Ovary (tissue), 3 donors: ENCODE data around the gene LYL1.

ENCODE experiments used
- EP300 ChIP-seq: sonication (generic); formaldehyde crosslinking; IDR thresholded peaks from one replicate; pipeline ENCODE4 v1.6.1; 2017; ENCODE audit warnings: antibody characterized with exemption
- POLR2A ChIP-seq: fragments of 450-650 bp; IDR thresholded peaks from one replicate; pipeline ENCODE4 v1.6.1; 2017; ENCODE audit warnings: antibody characterized with exemption, mild to moderate bottlenecking, moderate library complexity
- TF ChIP-seq, protein P1 (sequence below), 3 donors: fragments of 450-650 bp in 2 of 3; fragments of 200-600 bp in 1 of 3; IDR thresholded peaks; one replicate each; pipeline versions ENCODE4 v1.5.1 to v1.8.0; 2016 to 2022; ENCODE audit warnings: antibody characterized with exemption in 3 of 3, mild to moderate bottlenecking in 1 of 3
- donor health status: DM: no; HTN: no; CAD: no.

DNA sequence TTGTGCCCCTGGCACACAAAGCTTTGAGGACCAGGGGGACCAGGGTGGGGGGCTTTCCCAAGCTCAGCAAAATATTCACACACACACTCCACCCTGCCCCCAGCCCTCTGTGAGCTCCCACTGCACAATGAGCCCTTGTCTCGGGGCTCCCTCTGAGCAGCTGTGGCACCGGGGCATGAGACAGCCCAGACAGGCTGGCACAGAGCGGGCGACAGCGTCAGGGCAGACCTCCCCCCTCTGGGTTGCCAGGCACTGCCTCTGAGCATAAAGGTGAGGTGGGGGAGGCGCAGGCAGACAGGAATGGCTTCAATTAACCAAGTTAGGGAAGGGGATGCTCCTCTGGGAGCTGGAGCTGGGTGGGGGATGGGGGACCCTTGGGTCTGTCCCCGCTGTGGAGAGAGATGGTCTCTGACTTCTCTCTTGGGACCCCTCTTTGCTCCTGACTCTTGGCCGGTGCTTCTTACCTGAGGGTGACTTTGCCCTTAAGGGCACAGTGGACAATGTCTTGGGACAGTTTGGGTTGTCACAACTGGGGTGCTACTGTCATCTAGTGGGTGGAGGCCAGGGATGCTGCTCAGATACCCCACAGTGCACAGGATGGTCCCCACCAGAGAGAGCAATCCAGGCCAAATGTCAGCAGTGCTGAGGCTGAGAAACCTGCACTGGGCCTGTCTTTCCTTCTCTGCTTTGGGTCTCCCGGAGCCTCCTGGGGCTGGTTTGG is 30.3 kb downstream of the LYL1 start:
- TF ChIP-seq EP300 (no peak), POLR2A (no peak)
- TF ChIP-seq, protein P1, sequence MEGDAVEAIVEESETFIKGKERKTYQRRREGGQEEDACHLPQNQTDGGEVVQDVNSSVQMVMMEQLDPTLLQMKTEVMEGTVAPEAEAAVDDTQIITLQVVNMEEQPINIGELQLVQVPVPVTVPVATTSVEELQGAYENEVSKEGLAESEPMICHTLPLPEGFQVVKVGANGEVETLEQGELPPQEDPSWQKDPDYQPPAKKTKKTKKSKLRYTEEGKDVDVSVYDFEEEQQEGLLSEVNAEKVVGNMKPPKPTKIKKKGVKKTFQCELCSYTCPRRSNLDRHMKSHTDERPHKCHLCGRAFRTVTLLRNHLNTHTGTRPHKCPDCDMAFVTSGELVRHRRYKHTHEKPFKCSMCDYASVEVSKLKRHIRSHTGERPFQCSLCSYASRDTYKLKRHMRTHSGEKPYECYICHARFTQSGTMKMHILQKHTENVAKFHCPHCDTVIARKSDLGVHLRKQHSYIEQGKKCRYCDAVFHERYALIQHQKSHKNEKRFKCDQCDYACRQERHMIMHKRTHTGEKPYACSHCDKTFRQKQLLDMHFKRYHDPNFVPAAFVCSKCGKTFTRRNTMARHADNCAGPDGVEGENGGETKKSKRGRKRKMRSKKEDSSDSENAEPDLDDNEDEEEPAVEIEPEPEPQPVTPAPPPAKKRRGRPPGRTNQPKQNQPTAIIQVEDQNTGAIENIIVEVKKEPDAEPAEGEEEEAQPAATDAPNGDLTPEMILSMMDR (IDR thresholded peaks at IDR 0.05) = no peak
